Tibial artery (tissue), 4 donors: ENCODE data around the gene SERPINF2.

Source experiments
- DNase-seq, 2 donors: peaks; one replicate each; pipeline ENCODE4 v3.0.0-alpha.2; 2019
- H3K27ac ChIP-seq, 2 donors: fragments of 200-600 bp; sonication (generic) in 1 of 2; 1 replicate in 1 of 2; 2 replicates in 1 of 2; pipeline ENCODE4 v1.5.1; 2018 to 2019; ENCODE audit warnings: mild to moderate bottlenecking in 1 of 2
- H3K27me3 ChIP-seq, 2 donors: fragments of 200-600 bp; sonication (generic) in 1 of 2; one replicate each; pipeline versions ENCODE4 v1.5.1 to v1.6.0; 2016 to 2019
- H3K36me3 ChIP-seq, 3 donors: fragments of 200-600 bp; sonication (generic) in 2 of 3; one replicate each; pipeline ENCODE4 v1.5.1; 2016 to 2019; ENCODE audit warnings: mild to moderate bottlenecking in 2 of 3
- H3K4me1 ChIP-seq, 4 donors: fragments of 200-600 bp; sonication (generic) in 2 of 4; 1 replicate in 3 of 4; 2 replicates in 1 of 4; pipeline ENCODE4 v1.5.1; 2016 to 2019
- H3K4me3 ChIP-seq, 2 donors: fragments of 200-600 bp; sonication (generic) in 1 of 2; 1 replicate in 1 of 2; 2 replicates in 1 of 2; pipeline ENCODE4 v1.5.1; 2018 to 2019; ENCODE audit warnings: mild to moderate bottlenecking in 2 of 2
- H3K9me3 ChIP-seq, 3 donors: fragments of 200-600 bp; sonication (generic) in 1 of 3; one replicate each; pipeline ENCODE4 v1.5.1; 2016 to 2019
- CTCF ChIP-seq, 2 experiments: fragments of 200-600 bp in 1 of 2; fragments of 450-650 bp in 1 of 2; IDR thresholded peaks; one replicate each; pipeline ENCODE4 v1.5.1; 2017 to 2019; ENCODE audit warnings: antibody characterized with exemption in 2 of 2, mild to moderate bottlenecking in 1 of 2, moderate library complexity in 1 of 2
- intact Hi-C: fragments of 100-400 bp; cut with DNase I; formaldehyde crosslinking; loops from one replicate; pipeline ENCODE4 v1.15.0; 2023; ENCODE audit warnings: low total_unique reads

The SERPINF2 gene

GRCh38 chr17:1724869-1725641 lies 17.6 kb upstream of the SERPINF2 start:
- H3K4me3 ChIP-seq = peak overlapping the region; percentile 75 to 85
- TF ChIP-seq CTCF (IDR thresholded peaks at IDR 0.05) = no peak

GRCh38 chr17:1725642-1726511 lies 16.8 kb upstream of the SERPINF2 start:
- Histone ChIP-seq H3K9me3 (no peaks in the 10 kb centered on the region), H3K4me1 (peaks cover 0 to 43% (median 26%) of the 10 kb centered on the region in 4 donors), H3K27ac (peak overlapping the region in 1 of 2 donors; percentile 86), H3K36me3 (peaks cover 11 to 48% (median 42%) of the 10 kb centered on the region in 3 donors), H3K27me3 (no peaks in the 10 kb centered on the region), H3K4me3 (peak overlapping the region; percentile 75 to 85)
- TF ChIP-seq CTCF (IDR thresholded peaks at IDR 0.05) = no peak
- intact Hi-C loops = loop anchor here (2.0 to 10.0 kb wide), 2 partner anchors 55 to 109 kb away; partner anchors contain the start of gene RPA1
- DNase-seq = no peak

More at GRCh38 chr17:1724869-1725641, 17.6 kb upstream of the SERPINF2 start:
- peak; percentile 36 to 74 for DNase-seq
- intact Hi-C loops = loop anchor here (2.0 to 10.0 kb wide), 2 partner anchors 56 to 110 kb away; partner anchors contain the start of gene RPA1
- Histone ChIP-seq H3K36me3 (peaks cover 9 to 39% (median 36%) of the 10 kb centered on the region in 3 donors), H3K9me3 (no peaks in the 10 kb centered on the region), H3K4me1 (peaks cover 0 to 44% (median 26%) of the 10 kb centered on the region in 4 donors), H3K27me3 (no peaks in the 10 kb centered on the region), H3K27ac (peak overlapping the region; percentile 78 to 86)

- peaks cover 0 to 46% (median 24%) of the 10 kb centered on the region in 4 donors for H3K4me1 ChIP-seq
- no peaks in the 10 kb centered on the region for H3K27me3 ChIP-seq
- DNase-seq = no peak
- H3K4me3 ChIP-seq = no peak overlapping the region
- TF ChIP-seq CTCF (IDR thresholded peaks at IDR 0.05) = no peak
- H3K27ac ChIP-seq = no peak overlapping the region
- peaks cover 16 to 56% (median 46%) of the 10 kb centered on the region in 3 donors for H3K36me3 ChIP-seq
- no peaks in the 10 kb centered on the region for H3K9me3 ChIP-seq
- intact Hi-C loops = loop anchor here (10.0 kb wide), 1 partner anchor 108 kb away; the partner anchor contains the start of gene RPA1
These were observed 15.9 kb upstream of the SERPINF2 start for GRCh38 chr17:1726626-1727257.

GRCh38 chr17:1727258-1727789 lies 15.3 kb upstream of the SERPINF2 start:
- H3K9me3 ChIP-seq = no peaks in the 10 kb centered on the region
- no peak overlapping the region for H3K4me3 ChIP-seq
- intact Hi-C loops = loop anchor here (10.0 kb wide), 1 partner anchor 107 kb away; the partner anchor contains the start of gene RPA1
- peaks cover 16 to 60% (median 48%) of the 10 kb centered on the region in 3 donors for H3K36me3 ChIP-seq
- H3K4me1 ChIP-seq = peaks cover 0 to 46% (median 24%) of the 10 kb centered on the region in 4 donors
- no peak overlapping the region for H3K27ac ChIP-seq
- no peak for DNase-seq
- no peaks in the 10 kb centered on the region for H3K27me3 ChIP-seq
- TF ChIP-seq CTCF (IDR thresholded peaks at IDR 0.05) = no peak
